NCI-H524 (cell line): ENCODE data around the gene C12orf42.

ENCODE experiments used
- DNase-seq, 2 experiments: peaks; one replicate each; lab custom pipeline; 2025; lab: John Stamatoyannopoulos, UW

The C12orf42 gene

GRCh38 chr12:103333676-103334075 lies 162.1 kb downstream of the C12orf42 start:
- peak in 1 of 2 experiments; percentile 2 for DNase-seq

GRCh38 chr12:103331643-103332042 lies 164.1 kb downstream of the C12orf42 start:
- DNase-seq = no peak

GRCh38 chr12:103330672-103331071 lies 165.1 kb downstream of the C12orf42 start:
- DNase-seq = no peak

GRCh38 chr12:103327676-103328075 lies 168.1 kb downstream of the C12orf42 start:
- DNase-seq = no peak

GRCh38 chr12:103326190-103326589 lies 169.6 kb downstream of the C12orf42 start:
- DNase-seq = peak in 1 of 2 experiments; percentile 50

GRCh38 chr12:103318566-103318965 lies 177.2 kb downstream of the C12orf42 start:
- DNase-seq = no peak

GRCh38 chr12:103317220-103317619 lies 178.5 kb downstream of the C12orf42 start:
- no peak for DNase-seq

- DNase-seq = no peak
These were observed 181.0 kb downstream of the C12orf42 start for GRCh38 chr12:103314786-103315185.

GRCh38 chr12:103313894-103314293 lies 181.9 kb downstream of the C12orf42 start:
- no peak for DNase-seq

- DNase-seq = no peak
These were observed 182.9 kb downstream of the C12orf42 start for GRCh38 chr12:103312742-103313354.

- DNase-seq = no peak
These were observed 185.1 kb downstream of the C12orf42 start for GRCh38 chr12:103310546-103311270.

GRCh38 chr12:103308396-103308795 lies 187.4 kb downstream of the C12orf42 start:
- DNase-seq = no peak

- no peak for DNase-seq
These were observed 192.3 kb downstream of the C12orf42 start for GRCh38 chr12:103303484-103303883.

- DNase-seq = peak in 1 of 2 experiments; percentile 24
These were observed 193.9 kb downstream of the C12orf42 start for GRCh38 chr12:103301642-103302591.

- no peak for DNase-seq
These were observed 207.8 kb downstream of the C12orf42 start for GRCh38 chr12:103288016-103288415.

- DNase-seq = no peak
These were observed 213.6 kb downstream of the C12orf42 start for GRCh38 chr12:103282124-103282523.

GRCh38 chr12:103279444-103279843 lies 216.3 kb downstream of the C12orf42 start:
- no peak for DNase-seq

- DNase-seq = no peak
These were observed 217.4 kb downstream of the C12orf42 start for GRCh38 chr12:103278329-103278728.

- DNase-seq = no peak
These were observed 222.1 kb downstream of the C12orf42 start for GRCh38 chr12:103273645-103274044.

GRCh38 chr12:103272949-103273348 lies 222.8 kb downstream of the C12orf42 start:
- DNase-seq = no peak

- DNase-seq = no peak
These were observed 225.8 kb downstream of the C12orf42 start for GRCh38 chr12:103269946-103270345.

GRCh38 chr12:103268831-103269514 lies 226.8 kb downstream of the C12orf42 start:
- peak in 1 of 2 experiments; percentile 8 for DNase-seq
